ENCODE data around the gene LONP1. TPM values are rescaled to one million over a fixed set of nuclear protein-coding genes. Genes with fewer than 3 reads are reported as not detected.

LONP1 gene
- total RNA-seq, 2 experiments from 2014 or later, result 114 to 129 TPM

DNA sequence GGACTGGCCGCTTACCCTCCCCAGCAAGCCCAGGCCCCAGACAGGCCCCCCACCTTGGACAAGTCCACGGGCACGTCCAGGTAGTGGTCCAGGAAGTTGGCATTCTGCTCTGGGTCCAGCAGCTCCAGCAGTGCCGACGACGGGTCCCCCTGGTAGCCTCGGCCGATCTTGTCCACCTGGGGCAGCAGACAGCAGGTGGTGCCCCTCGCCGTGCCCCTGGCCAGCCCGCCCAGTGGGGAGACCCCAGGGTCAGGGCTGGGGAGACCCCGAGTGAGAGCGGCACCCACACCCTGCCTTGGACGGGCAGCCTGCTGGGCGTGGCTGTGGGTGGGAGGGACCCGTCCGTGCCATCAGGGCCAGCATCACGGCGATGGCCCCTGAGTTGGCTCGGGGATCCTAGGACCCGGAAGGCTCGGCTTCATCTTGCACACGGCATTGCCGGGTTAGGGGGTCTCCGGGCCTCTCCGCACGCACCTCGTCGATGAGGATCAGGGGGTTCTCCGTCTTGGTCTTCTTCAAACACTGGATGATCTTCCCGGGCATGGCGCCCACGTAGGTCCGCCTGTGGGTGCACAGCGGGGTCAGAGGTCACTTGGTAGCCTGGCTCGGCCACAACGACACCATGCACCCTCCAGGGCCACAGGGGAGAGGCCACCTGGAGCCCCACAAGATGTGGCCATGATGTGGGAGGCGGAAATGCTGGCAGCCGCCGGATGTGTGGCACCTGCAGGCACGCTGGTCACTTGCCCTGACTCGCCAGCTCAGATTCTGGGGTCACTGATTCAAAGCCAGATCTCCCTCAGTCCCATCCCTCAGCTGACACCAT, 23.5 kb downstream of the LONP1 start:
- Mint-ChIP-seq H3K36me3 (ENCODE audit: low read depth) (peaks cover 50% of the 10 kb centered on the region), H3K27ac (no peak overlapping the region), H3K4me3 (no peak overlapping the region), H3K9me3 (ENCODE audit: insufficient read depth) (no peaks in the 10 kb centered on the region), H3K27me3 (ENCODE audit: low read depth) (no peaks in the 10 kb centered on the region), H3K4me1 (ENCODE audit: low read depth) (peaks cover 15% of the 10 kb centered on the region)
- no peak for ATAC-seq
- ChIA-PET POLR2A (no interaction called here), CTCF (no interaction called here)
- no peak for DNase-seq

DNA sequence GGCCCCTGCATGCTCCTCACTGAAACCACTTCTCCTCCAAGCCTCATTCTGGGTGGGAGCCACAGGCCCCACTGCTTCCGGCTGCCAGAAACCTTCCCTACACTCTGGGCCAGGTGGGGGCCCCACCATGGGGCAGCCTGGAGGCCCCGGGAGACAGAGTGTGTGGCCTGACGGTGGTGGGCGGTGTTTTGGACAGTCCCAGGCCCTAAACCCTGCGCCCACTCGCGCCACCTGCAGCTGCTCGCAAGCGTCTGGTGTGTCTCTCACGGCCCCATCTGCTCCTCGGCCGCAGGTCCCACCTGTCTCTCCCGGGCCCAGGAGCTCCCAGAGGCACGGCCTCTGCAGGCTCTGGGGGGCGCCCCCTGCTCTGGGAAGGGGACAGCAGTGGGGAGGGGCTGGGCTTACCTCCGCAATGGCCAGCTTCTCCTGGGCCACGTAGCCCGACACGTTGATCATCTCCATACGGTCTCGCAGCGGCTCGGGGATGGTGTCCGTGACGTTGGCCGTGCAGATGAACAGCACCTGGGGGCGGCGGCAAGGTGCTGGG, 24.2 kb downstream of the LONP1 start:
- H3K36me3 Mint-ChIP-seq (ENCODE audit: low read depth), result peaks cover 51% of the 10 kb centered on the region
- DNase-seq (no peak), ATAC-seq (no peak)
- H3K27ac Mint-ChIP-seq, result no peak overlapping the region
- H3K4me1 Mint-ChIP-seq (ENCODE audit: low read depth), result peaks cover 15% of the 10 kb centered on the region
- ChIA-PET CTCF (no interaction called here), POLR2A (no interaction called here)
- no peaks in the 10 kb centered on the region for H3K9me3 Mint-ChIP-seq (ENCODE audit: insufficient read depth)
- H3K4me3 Mint-ChIP-seq, result no peak overlapping the region
- H3K27me3 Mint-ChIP-seq (ENCODE audit: low read depth), result no peaks in the 10 kb centered on the region

DNA sequence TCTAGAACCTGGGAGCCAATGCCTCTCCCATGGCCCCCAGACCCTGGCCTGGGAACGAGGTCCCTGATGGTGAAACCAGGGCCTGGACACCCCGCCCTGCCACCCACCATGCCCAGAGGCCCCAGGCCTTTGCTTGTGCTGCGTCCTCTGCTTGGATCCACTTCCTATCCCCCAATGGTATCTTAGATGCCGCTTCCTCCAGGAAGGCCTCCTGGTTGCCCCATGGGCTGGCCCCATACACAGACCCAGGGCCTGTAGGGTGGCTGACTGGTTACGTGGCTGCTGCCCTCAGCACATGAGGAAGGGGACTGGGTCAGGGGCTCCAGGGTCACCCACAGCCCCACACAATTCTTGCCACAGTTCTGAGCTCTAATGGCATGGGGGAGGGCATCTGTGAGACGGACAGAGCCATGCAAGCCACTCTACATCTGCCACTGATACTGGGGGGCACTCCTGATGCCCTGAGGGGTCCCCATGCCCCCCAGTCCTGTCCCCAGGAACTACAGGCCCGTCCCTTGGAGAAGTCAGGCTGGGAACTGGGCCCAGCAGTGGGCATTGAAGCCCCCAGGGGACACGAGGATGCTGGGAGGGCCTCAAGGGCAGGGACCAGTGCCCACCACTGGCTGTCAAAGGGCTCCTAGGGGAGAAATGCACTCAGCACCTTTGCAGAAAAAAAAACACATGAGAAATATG, 24.8 kb downstream of the LONP1 start:
- Mint-ChIP-seq H3K36me3 (ENCODE audit: low read depth) (peaks cover 51% of the 10 kb centered on the region), H3K9me3 (ENCODE audit: insufficient read depth) (no peaks in the 10 kb centered on the region), H3K27ac (no peak overlapping the region), H3K27me3 (ENCODE audit: low read depth) (no peaks in the 10 kb centered on the region), H3K4me3 (no peak overlapping the region), H3K4me1 (ENCODE audit: low read depth) (peaks cover 15% of the 10 kb centered on the region)
- no peak for ATAC-seq
- ChIA-PET POLR2A (no interaction called here), CTCF (no interaction called here)
- DNase-seq, result no peak

DNA sequence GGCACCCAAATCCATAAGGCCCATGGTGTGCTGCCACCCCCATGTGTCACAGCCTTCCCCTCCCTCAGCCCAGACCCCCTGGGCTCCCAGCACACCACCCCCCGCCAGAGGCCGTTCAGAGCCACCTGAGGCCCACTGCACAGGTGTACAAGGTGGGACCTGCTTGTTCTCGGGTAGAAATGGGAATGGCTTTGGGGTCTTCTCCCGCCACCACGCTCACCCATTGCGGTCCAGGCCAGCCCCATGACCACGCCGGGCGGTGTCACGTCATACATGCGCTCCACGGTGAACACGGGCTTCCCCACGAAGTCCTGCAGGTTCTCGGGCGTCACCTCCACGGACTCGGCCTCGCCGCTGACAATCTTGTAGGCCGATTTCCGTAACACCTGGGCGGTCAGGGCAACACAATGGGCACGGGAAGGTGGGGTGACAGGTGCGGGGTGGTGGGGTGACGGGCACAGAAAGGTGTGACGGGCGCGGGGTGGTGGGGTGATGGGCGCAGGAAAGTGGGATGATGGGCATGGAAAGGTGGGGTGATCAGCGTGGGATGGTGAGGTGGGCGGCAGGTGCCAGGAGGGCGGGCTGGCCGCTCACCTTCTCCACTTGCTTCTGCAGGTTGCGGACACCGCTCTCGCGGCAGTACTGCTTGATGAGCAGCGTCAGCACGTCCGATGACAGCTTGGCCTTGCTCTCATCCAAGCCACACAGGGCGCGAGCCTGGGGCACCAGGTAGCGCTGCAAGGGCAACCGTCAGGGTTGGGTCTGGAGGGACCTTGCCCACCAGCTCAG, 25.6 kb downstream of the LONP1 start:
- no peak overlapping the region for H3K4me3 Mint-ChIP-seq
- H3K36me3 Mint-ChIP-seq (ENCODE audit: low read depth), result peaks cover 53% of the 10 kb centered on the region
- POLR2A ChIA-PET, result no interaction called here

DNA sequence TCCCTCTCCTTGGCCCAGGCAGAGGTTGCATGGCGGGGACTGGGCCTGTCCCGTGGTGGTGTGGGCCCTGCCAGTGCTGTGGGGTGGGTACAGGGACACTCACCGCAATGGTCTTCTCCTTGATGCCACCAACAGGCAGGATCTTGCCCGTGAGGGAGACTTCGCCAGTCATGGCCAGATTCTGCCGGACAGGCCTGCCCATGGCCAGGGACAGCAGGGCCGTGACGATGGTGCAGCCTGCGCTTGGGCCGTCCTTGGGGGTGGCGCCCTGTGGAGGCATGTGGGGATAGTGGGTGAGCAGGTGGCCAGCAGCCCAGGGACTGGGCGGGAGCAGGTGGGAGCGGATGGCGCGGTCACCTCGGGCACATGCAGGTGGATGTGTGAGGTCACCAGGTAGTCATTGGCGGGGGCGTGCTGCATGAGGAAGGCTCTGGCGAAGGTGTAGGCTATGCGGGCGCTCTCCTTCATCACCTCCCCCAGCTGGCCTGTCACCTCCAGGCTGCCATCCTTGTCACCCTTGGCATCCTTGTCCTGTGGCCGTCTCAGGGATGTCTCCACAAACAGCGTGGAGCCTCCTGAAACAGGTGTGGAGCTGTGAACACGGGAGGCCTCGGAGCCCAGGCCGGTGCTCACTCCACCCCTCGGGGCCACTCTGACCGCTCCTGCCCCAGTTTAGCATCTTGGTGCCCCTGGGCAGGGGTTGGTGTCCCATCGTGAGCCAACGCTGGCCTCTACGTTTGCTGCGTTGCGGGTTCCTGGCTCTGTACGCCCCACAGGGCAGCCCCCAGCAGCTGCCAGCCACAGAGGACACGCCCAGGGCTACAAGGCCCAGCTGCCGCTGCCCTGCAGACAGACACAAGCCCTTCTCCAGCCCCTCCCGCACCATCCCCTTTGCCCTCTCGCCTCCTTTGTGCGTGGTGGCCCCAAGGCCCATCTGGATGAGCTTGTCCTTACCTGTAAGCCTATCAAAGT, 26.5 kb downstream of the LONP1 start:
- peaks cover 23% of the 10 kb centered on the region for H3K4me1 Mint-ChIP-seq (ENCODE audit: low read depth)
- H3K4me3 Mint-ChIP-seq, result no peak overlapping the region
- no peaks in the 10 kb centered on the region for H3K9me3 Mint-ChIP-seq (ENCODE audit: insufficient read depth)
- DNase-seq (no peak), ATAC-seq (no peak)
- H3K36me3 Mint-ChIP-seq (ENCODE audit: low read depth), result peaks cover 48% of the 10 kb centered on the region
- no peaks in the 10 kb centered on the region for H3K27me3 Mint-ChIP-seq (ENCODE audit: low read depth)
- H3K27ac Mint-ChIP-seq, result peak overlapping the region; percentile 20
- CTCF ChIA-PET, result no interaction called here
- POLR2A ChIA-PET, result interaction anchor here (0.6 kb wide), 1 partner anchor 27 kb away, joined by 5 read pairs; the partner anchor contains the start of gene CATSPERD

More for the DNA sequence above, 25.6 kb downstream of the LONP1 start:
- no peaks in the 10 kb centered on the region for H3K9me3 Mint-ChIP-seq (ENCODE audit: insufficient read depth)
- DNase-seq (no peak), ATAC-seq (no peak)
- H3K27me3 Mint-ChIP-seq (ENCODE audit: low read depth), result no peaks in the 10 kb centered on the region
- peak overlapping the region; percentile 20 for H3K27ac Mint-ChIP-seq
- H3K4me1 Mint-ChIP-seq (ENCODE audit: low read depth), result peaks cover 20% of the 10 kb centered on the region
- CTCF ChIA-PET, result no interaction called here

DNA sequence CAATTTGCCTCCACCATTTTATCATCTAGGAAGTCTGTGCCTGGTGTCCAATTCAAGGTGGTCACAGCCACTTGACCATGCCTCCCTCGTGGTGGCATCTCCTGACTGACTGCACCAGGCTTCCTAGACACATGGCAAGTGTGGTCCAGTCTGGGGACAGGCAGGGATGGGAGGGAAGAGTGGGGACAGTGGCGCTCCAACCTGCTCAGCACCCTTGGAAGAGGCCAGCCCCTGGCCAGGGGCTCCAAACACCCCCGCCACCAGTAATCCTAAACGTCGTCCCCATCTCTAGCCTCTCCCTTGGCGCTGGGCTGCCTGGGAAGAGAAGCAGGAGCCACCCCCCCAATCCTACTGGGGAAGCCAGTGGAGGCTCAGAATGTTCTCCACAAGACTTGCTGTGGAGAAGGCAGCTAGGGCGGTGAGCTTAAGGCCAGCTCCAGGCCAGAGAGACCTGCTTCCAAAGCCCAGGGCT, 27.2 kb downstream of the LONP1 start:
- CTCF ChIA-PET, result no interaction called here
- Mint-ChIP-seq H3K27ac (peak overlapping the region; percentile 42), H3K4me1 (ENCODE audit: low read depth) (peaks cover 28% of the 10 kb centered on the region), H3K4me3 (peak overlapping the region; percentile 97), H3K36me3 (ENCODE audit: low read depth) (peaks cover 48% of the 10 kb centered on the region), H3K27me3 (ENCODE audit: low read depth) (no peaks in the 10 kb centered on the region), H3K9me3 (ENCODE audit: insufficient read depth) (no peaks in the 10 kb centered on the region)
- ATAC-seq (no peak), DNase-seq (no peak)
- POLR2A ChIA-PET, result interaction anchor here (0.6 kb wide), 1 partner anchor 28 kb away, joined by 5 read pairs; the partner anchor contains the start of gene CATSPERD

DNA sequence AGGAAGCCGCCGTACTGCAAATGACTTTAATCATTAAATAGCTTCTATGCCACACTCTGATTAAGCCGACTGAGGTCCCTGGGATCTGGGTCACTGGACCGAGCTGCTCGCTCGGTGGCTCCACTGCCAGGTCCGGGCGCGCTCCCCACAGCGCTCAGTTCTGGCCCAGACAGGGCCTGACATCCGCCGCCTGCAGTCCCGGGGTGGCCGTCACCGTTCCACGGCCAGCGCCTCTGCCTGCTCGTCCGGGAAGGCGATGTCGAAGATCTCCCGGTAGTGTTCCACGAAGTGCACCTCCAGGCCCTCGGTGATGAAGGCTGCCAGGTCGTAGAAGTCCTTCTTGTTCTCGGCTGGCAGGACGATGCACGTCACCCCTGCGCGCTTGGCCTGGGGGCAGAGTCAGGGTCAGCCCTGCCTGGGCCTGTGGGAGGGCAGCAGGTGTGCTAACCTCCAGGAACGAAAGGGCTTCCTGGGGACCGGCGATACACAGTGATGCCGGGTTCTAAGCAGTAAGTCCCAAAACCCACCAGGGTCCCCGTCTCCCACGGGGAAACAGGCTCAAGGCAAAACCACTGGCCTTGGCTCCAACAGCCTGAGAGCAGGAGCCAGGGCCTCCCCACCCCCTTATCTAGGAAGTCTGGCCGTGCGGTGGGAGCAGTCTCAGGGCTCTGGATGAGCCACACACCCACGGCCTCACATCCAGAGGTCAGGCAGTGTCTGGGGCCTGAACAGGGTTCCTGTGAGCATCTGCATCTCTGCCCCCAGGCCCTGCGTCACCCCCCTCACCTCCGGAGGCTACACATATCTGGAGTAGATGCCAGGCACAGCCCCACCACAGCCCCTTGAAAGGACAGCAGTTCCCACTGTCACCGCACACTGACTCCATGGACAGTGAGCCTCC, 27.9 kb downstream of the LONP1 start:
- POLR2A ChIA-PET, result interaction anchor here (0.9 to 1.7 kb wide), 3 partner anchors 23 to 69 kb away, joined by 3 to 21 read pairs (median 5); partner anchors contain the start of genes SAFB and SAFB2
- H3K4me3 Mint-ChIP-seq, result peak overlapping the region; percentile 97
- ATAC-seq, result no peak
- H3K27ac Mint-ChIP-seq, result peak overlapping the region; percentile 62
- no peaks in the 10 kb centered on the region for H3K9me3 Mint-ChIP-seq (ENCODE audit: insufficient read depth)
- no peaks in the 10 kb centered on the region for H3K27me3 Mint-ChIP-seq (ENCODE audit: low read depth)
- no peak for DNase-seq
- H3K4me1 Mint-ChIP-seq (ENCODE audit: low read depth), result peaks cover 29% of the 10 kb centered on the region
- peaks cover 48% of the 10 kb centered on the region for H3K36me3 Mint-ChIP-seq (ENCODE audit: low read depth)
- CTCF ChIA-PET, result interaction anchor here (1.2 to 7.5 kb wide), 2 partner anchors 26 to 144 kb away, joined by 4 to 113 read pairs; partner anchors contain the start of genes CATSPERD and LONP1

DNA sequence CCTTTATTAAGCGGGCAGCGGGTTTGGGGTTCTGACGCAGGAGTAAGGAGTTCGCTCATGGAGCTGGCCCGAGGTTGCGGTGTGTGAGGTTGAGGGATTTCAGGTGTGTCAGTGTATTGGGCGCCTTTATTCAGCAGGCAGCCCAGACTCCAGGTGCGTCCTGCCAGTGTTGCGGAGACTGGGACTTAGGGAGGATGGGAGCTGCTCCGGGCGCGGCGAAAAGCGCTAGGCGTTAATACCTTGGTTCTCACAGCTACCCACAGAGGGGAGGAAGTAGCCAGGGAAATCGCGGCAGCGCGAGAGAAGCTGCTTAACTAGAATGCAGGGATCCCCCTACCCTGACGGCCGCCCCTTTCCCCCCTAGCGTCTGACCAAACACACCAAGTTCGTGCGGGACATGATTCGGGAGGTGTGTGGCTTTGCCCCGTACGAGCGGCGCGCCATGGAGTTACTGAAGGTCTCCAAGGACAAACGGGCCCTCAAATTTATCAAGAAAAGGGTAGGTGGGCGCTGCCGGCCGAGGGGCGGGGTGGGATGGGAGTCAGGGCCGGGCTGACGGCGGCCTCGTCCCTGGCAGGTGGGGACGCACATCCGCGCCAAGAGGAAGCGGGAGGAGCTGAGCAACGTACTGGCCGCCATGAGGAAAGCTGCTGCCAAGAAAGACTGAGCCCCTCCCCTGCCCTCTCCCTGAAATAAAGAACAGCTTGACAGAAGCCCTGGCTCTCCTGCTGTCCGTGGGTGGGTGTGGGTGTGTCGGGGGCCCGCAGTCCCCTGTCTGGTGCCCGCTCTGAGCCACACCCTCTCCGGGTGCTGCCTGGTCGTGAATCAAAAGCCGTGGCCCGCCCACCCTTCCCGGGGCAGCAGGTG, 28.8 kb downstream of the LONP1 start:
- peaks cover 44% of the 10 kb centered on the region for H3K36me3 Mint-ChIP-seq (ENCODE audit: low read depth)
- ATAC-seq (no peak), DNase-seq (peak; percentile 48)
- H3K4me3 Mint-ChIP-seq, result peak overlapping the region; percentile 97
- peak overlapping the region; percentile 95 for H3K27ac Mint-ChIP-seq
- H3K4me1 Mint-ChIP-seq (ENCODE audit: low read depth), result peaks cover 34% of the 10 kb centered on the region
- no peaks in the 10 kb centered on the region for H3K27me3 Mint-ChIP-seq (ENCODE audit: low read depth)
- no peaks in the 10 kb centered on the region for H3K9me3 Mint-ChIP-seq (ENCODE audit: insufficient read depth)
- CTCF ChIA-PET, result interaction anchor here (0.8 to 7.5 kb wide), 5 partner anchors 8 to 143 kb away, joined by 3 to 113 read pairs (median 4); partner anchors contain the start of genes CATSPERD and LONP1
- POLR2A ChIA-PET, result interaction anchor here (0.7 to 1.7 kb wide), 11 partner anchors 9 to 1654 kb away, joined by 3 to 21 read pairs (median 4); partner anchors contain the start of genes CATSPERD, LONP1, SAFB and SAFB2
